WTC11 (cell line): ENCODE measurements around the gene ROR2. TPM values are rescaled to one million over a fixed set of nuclear protein-coding genes. Genes with fewer than 3 reads are reported as not detected.

Source experiments
- ATAC-seq: fragments of 200-7000 bp; cut with Tn5 transposase; 2 replicates; pipeline ENCODE4 v1.10.0; 2021; ENCODE audit warnings: mild to moderate bottlenecking, moderate library complexity
- CTCF ChIA-PET: fragments of 300-600 bp; sonication (Branson Sonifier 250); formaldehyde crosslinking; loops from one replicate; lab custom pipeline; 2021; ENCODE audit warnings: antibody characterized with exemption; lab: Charles Lee
- POLR2A ChIA-PET: fragments of 350-600 bp; sonication (Branson Sonifier 250); formaldehyde crosslinking; loops from one replicate; lab custom pipeline; 2021; ENCODE audit warnings: antibody characterized with exemption; lab: Charles Lee
- DNase-seq: peaks from one replicate; pipeline ENCODE4 v3.0.0; 2021; ENCODE audit warnings: low spot score
- H3K27ac Mint-ChIP-seq: 2 replicates; pipeline ENCODE4 v1.8.0; 2021; ENCODE audit warnings: mixed read lengths
- H3K27me3 Mint-ChIP-seq: 2 replicates; pipeline ENCODE4 v1.8.0; 2021; ENCODE audit warnings: low read depth, mild to moderate bottlenecking, moderate library complexity, mixed read lengths
- H3K36me3 Mint-ChIP-seq: 2 replicates; pipeline ENCODE4 v1.8.0; 2021; ENCODE audit warnings: mixed read lengths
- H3K4me1 Mint-ChIP-seq: 2 replicates; pipeline ENCODE4 v1.8.0; 2022; ENCODE audit warnings: mixed read lengths
- H3K4me3 Mint-ChIP-seq: 2 replicates; pipeline ENCODE4 v1.8.0; 2021; ENCODE audit warnings: mild to moderate bottlenecking, moderate library complexity, mixed read lengths
- H3K9me3 Mint-ChIP-seq: 2 replicates; pipeline ENCODE4 v1.8.0; 2021; ENCODE audit warnings: mixed read lengths
- ARID4B ChIP-seq: sonication (generic); formaldehyde crosslinking; IDR thresholded peaks from 2 replicates; pipeline ENCODE4 v1.8.0; 2023; ENCODE audit warnings: missing genetic modification reagents, mild to moderate bottlenecking, borderline replicate concordance
- ATF2 ChIP-seq: sonication (generic); formaldehyde crosslinking; IDR thresholded peaks from 2 replicates; pipeline ENCODE4 v1.8.1; 2022; ENCODE audit warnings: low read depth, missing genetic modification reagents, borderline replicate concordance
- ATF6 ChIP-seq: sonication (generic); formaldehyde crosslinking; IDR thresholded peaks from 2 replicates; pipeline ENCODE4 v1.8.1; 2023; ENCODE audit warnings: mild to moderate bottlenecking, missing genetic modification reagents
- FOXP1 ChIP-seq: sonication (generic); formaldehyde crosslinking; IDR thresholded peaks from 2 replicates; pipeline ENCODE4 v1.8.0; 2022; ENCODE audit warnings: missing genetic modification reagents, mild to moderate bottlenecking, moderate library complexity, borderline replicate concordance
- GTF2I ChIP-seq: fragments of 250-450 bp; sonication (Bioruptor Pico); conservative IDR thresholded peaks from 2 replicates; pipeline ENCODE4 v1.4.0; 2021; ENCODE audit warnings: mild to moderate bottlenecking
- JUN ChIP-seq: sonication (generic); formaldehyde crosslinking; IDR thresholded peaks from 2 replicates; pipeline ENCODE4 v1.8.0; 2023; ENCODE audit warnings: mild to moderate bottlenecking, missing genetic modification reagents
- MAX ChIP-seq: sonication (generic); formaldehyde crosslinking; IDR thresholded peaks from 2 replicates; pipeline ENCODE4 v1.8.0; 2022; ENCODE audit warnings: mild to moderate bottlenecking, missing genetic modification reagents
- MLX ChIP-seq: sonication (generic); formaldehyde crosslinking; IDR thresholded peaks from 2 replicates; pipeline ENCODE4 v1.8.1; 2023; ENCODE audit warnings: mild to moderate bottlenecking, missing genetic modification reagents, moderate library complexity
- RELA ChIP-seq: sonication (generic); formaldehyde crosslinking; IDR thresholded peaks from 2 replicates; pipeline ENCODE4 v1.8.1; 2022; ENCODE audit warnings: missing genetic modification reagents, mild to moderate bottlenecking, borderline replicate concordance
- RORB ChIP-seq: fragments of 250-450 bp; sonication (Bioruptor Pico); IDR thresholded peaks from 2 replicates; pipeline ENCODE4 v1.9.0; 2021; ENCODE audit warnings: mild to moderate bottlenecking
- SMAD4 ChIP-seq: sonication (generic); formaldehyde crosslinking; IDR thresholded peaks from 2 replicates; pipeline ENCODE4 v1.8.0; 2022; ENCODE audit warnings: mild to moderate bottlenecking, missing genetic modification reagents
- SP1 ChIP-seq: sonication (generic); formaldehyde crosslinking; conservative IDR thresholded peaks from 2 replicates; pipeline ENCODE4 v1.8.1; 2022; ENCODE audit warnings: missing genetic modification reagents
- STAT6 ChIP-seq: sonication (generic); formaldehyde crosslinking; conservative IDR thresholded peaks from 2 replicates; pipeline ENCODE4 v1.8.1; 2023; ENCODE audit warnings: mild to moderate bottlenecking, low read depth, missing genetic modification reagents, moderate library complexity
- TCF7 ChIP-seq: sonication (generic); formaldehyde crosslinking; IDR thresholded peaks from 2 replicates; pipeline ENCODE4 v1.8.0; 2022; ENCODE audit warnings: mild to moderate bottlenecking, low read depth, missing genetic modification reagents, moderate library complexity
- TEAD1 ChIP-seq: sonication (generic); formaldehyde crosslinking; IDR thresholded peaks from 2 replicates; pipeline ENCODE4 v1.8.0; 2022; ENCODE audit warnings: mild to moderate bottlenecking, missing genetic modification reagents
- USF2 ChIP-seq: sonication (generic); formaldehyde crosslinking; IDR thresholded peaks from 2 replicates; pipeline ENCODE4 v1.8.1; 2023; ENCODE audit warnings: mild to moderate bottlenecking, missing genetic modification reagents, moderate library complexity
- ZNF138 ChIP-seq: sonication (generic); formaldehyde crosslinking; conservative IDR thresholded peaks from 2 replicates; pipeline ENCODE4 v1.8.1; 2022; ENCODE audit warnings: mild to moderate bottlenecking, moderate library complexity, missing genetic modification reagents
- ZNF396 ChIP-seq: fragments of 250-450 bp; sonication (Bioruptor Pico); IDR thresholded peaks from 2 replicates; pipeline ENCODE4 v1.8.0; 2021; ENCODE audit warnings: mild to moderate bottlenecking, moderate library complexity, borderline replicate concordance
- ZNF416 ChIP-seq: fragments of 250-450 bp; sonication (Bioruptor Pico); IDR thresholded peaks from 2 replicates; pipeline ENCODE4 v1.9.0; 2021; ENCODE audit warnings: mild to moderate bottlenecking, inconsistent platforms
- total RNA-seq: library from RNA; stranded (reverse); gene quantifications from 3 replicates; pipeline ENCODE4 v1.2.3, GENCODE V29; 2021

The ROR2 gene
- total RNA-seq, 1 experiment from 2014 or later = 19.8 TPM

GRCh38 chr9:91647371-91647770 is 302.7 kb downstream of the ROR2 start:
- TF ChIP-seq JUN (CRISPR knock-in tag) = no peak
- no peak for TF ChIP-seq ARID4B
- no peak for TF ChIP-seq MAX
- POLR2A ChIA-PET = no interaction called here
- DNase-seq (no peak), ATAC-seq (peak; percentile 89)
- Mint-ChIP-seq H3K27me3 (no peaks in the 10 kb centered on the region), H3K4me3 (no peak overlapping the region), H3K9me3 (no peaks in the 10 kb centered on the region), H3K36me3 (no peaks in the 10 kb centered on the region), H3K27ac (no peak overlapping the region), H3K4me1 (no peaks in the 10 kb centered on the region)
- CTCF ChIA-PET = no interaction called here

GRCh38 chr9:91646702-91647101 is 303.3 kb downstream of the ROR2 start:
- Mint-ChIP-seq H3K27ac (no peak overlapping the region), H3K4me1 (no peaks in the 10 kb centered on the region)
- no peak for ATAC-seq
- TF ChIP-seq MLX (CRISPR knock-in tag) (no peak), ZNF138 (CRISPR knock-in tag) (no peak), USF2 (CRISPR knock-in tag) (no peak), ATF6 (no peak), FOXP1 (CRISPR knock-in tag) (no peak), ZNF396 (CRISPR knock-in tag) (no peak), SP1 (CRISPR knock-in tag) (no peak)
- TF ChIP-seq, all 79 proteins: peak for 0
- no peak for DNase-seq
- peaks cover 1% of the 10 kb centered on the region for H3K9me3 Mint-ChIP-seq
- ChIA-PET POLR2A (no interaction called here), CTCF (no interaction called here)
- no peak overlapping the region for H3K4me3 Mint-ChIP-seq
- no peaks in the 10 kb centered on the region for H3K27me3 Mint-ChIP-seq
- H3K36me3 Mint-ChIP-seq = no peaks in the 10 kb centered on the region

- ATAC-seq (no peak), DNase-seq (no peak)
- CTCF ChIA-PET = no interaction called here
- POLR2A ChIA-PET = no interaction called here
- Mint-ChIP-seq H3K4me3 (no peak overlapping the region), H3K27ac (no peak overlapping the region), H3K9me3 (peaks cover 15% of the 10 kb centered on the region), H3K36me3 (no peaks in the 10 kb centered on the region), H3K4me1 (no peaks in the 10 kb centered on the region), H3K27me3 (no peaks in the 10 kb centered on the region)
- no peak for TF ChIP-seq TEAD1 (CRISPR knock-in tag)
- TF ChIP-seq ZNF416 (CRISPR knock-in tag) = no peak
- TF ChIP-seq STAT6 (CRISPR knock-in tag) = no peak
- no peak for TF ChIP-seq RELA (CRISPR knock-in tag)
- no peak for TF ChIP-seq GTF2I (CRISPR knock-in tag)
- TF ChIP-seq TCF7 (CRISPR knock-in tag) = no peak
- TF ChIP-seq ATF2 (CRISPR knock-in tag) = no peak
- TF ChIP-seq ZNF138 (CRISPR knock-in tag) = no peak
- no peak for TF ChIP-seq ZNF396 (CRISPR knock-in tag)
- TF ChIP-seq SMAD4 (CRISPR knock-in tag) = no peak
- no peak for TF ChIP-seq RORB (CRISPR knock-in tag)
These were observed 305.6 kb downstream of the ROR2 start for GRCh38 chr9:91644433-91644832.
